Measurements from ENCODE around the gene TBC1D23.
"Not testable (repeated sequence)": the region's sequence is repeated elsewhere in the genome, so short reads cannot be mapped to it uniquely, and the experiment has no call there.

GRCh38 chr3:100262925-100263324 is 2.1 kb downstream of the TBC1D23 start:
- not testable (repeated sequence) for TF ChIP-seq CTCF (IDR thresholded peaks at IDR 0.05; ENCODE audit: low read depth, low read length, missing input control); RXRA (IDR thresholded peaks at IDR 0.05); REST (IDR thresholded peaks at IDR 0.05); YY1 (IDR thresholded peaks at IDR 0.05); ATF3 (IDR thresholded peaks at IDR 0.05); NR2F2 (IDR thresholded peaks at IDR 0.05); RAD21 (IDR thresholded peaks at IDR 0.05); FOXA1 (IDR thresholded peaks at IDR 0.05); TAF1 (conservative IDR thresholded peaks at IDR 0.05)
- TF ChIP-seq, protein P1, sequence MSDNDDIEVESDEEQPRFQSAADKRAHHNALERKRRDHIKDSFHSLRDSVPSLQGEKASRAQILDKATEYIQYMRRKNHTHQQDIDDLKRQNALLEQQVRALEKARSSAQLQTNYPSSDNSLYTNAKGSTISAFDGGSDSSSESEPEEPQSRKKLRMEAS (IDR thresholded peaks at IDR 0.05): not testable (repeated sequence)

All from liver (tissue), 3 donors.